Measurements from ENCODE around the gene KCNK1. TPM values are rescaled to one million over a fixed set of nuclear protein-coding genes. Genes with fewer than 3 reads are reported as not detected.

The KCNK1 gene
- total RNA-seq, 4 donors from 2014 or later, result 13.1 to 19.7 (median 17.2) TPM

- no peak overlapping the region for H3K4me3 ChIP-seq (ENCODE audit: low read depth, poor library complexity, severe bottlenecking)
- no peak for TF ChIP-seq CTCF (IDR thresholded peaks at IDR 0.05)
- TF ChIP-seq POLR2A (IDR thresholded peaks at IDR 0.05), result no peak
- intact Hi-C loops (cut with DNase I; ENCODE audit: low total_unique reads), result no loop called here
- DNase-seq (ENCODE audit: low spot score in 2 of 2), result no peak
- 52 to 63% methylated on average over 4 of the region's 4 CpGs for WGBS, 2 donors
Observed at GRCh38 chr1:233570706-233571105, 43.2 kb upstream of the KCNK1 start.

- TF ChIP-seq POLR2A (IDR thresholded peaks at IDR 0.05), result no peak
- no peak for TF ChIP-seq CTCF (IDR thresholded peaks at IDR 0.05)
- H3K4me3 ChIP-seq (ENCODE audit: low read depth, poor library complexity, severe bottlenecking), result no peak overlapping the region
- WGBS, 2 donors, result 88 to 95% methylated on average over 4 of the region's 4 CpGs
- no peak for DNase-seq (ENCODE audit: low spot score in 2 of 2)
- intact Hi-C loops (cut with DNase I; ENCODE audit: low total_unique reads), result no loop called here
Observed at GRCh38 chr1:233572896-233573295, 41.0 kb upstream of the KCNK1 start.

- 67 to 74% methylated on average over 5 of the region's 5 CpGs for WGBS, 2 donors
- DNase-seq (ENCODE audit: low spot score in 2 of 2), result no peak
- no peak overlapping the region for H3K4me3 ChIP-seq (ENCODE audit: low read depth, poor library complexity, severe bottlenecking)
- intact Hi-C loops (cut with DNase I; ENCODE audit: low total_unique reads), result no loop called here
- TF ChIP-seq POLR2A (IDR thresholded peaks at IDR 0.05) (no peak), CTCF (IDR thresholded peaks at IDR 0.05) (no peak)
Observed at GRCh38 chr1:233575450-233575849, 38.5 kb upstream of the KCNK1 start.

GRCh38 chr1:233582439-233582838 lies 31.5 kb upstream of the KCNK1 start:
- TF ChIP-seq POLR2A (IDR thresholded peaks at IDR 0.05) (no peak), CTCF (IDR thresholded peaks at IDR 0.05) (no peak)
- 82% methylated on average over 3 of the region's 3 CpGs for WGBS, 2 donors
- H3K4me3 ChIP-seq (ENCODE audit: low read depth, poor library complexity, severe bottlenecking), result no peak overlapping the region
- intact Hi-C loops (cut with DNase I; ENCODE audit: low total_unique reads), result no loop called here
- no peak for DNase-seq (ENCODE audit: low spot score in 2 of 2)

- 94% methylated on average over 4 of the region's 4 CpGs for WGBS, 2 donors
- no peak for TF ChIP-seq CTCF (IDR thresholded peaks at IDR 0.05)
- TF ChIP-seq POLR2A (IDR thresholded peaks at IDR 0.05), result no peak
- intact Hi-C loops (cut with DNase I; ENCODE audit: low total_unique reads), result no loop called here
- H3K4me3 ChIP-seq (ENCODE audit: low read depth, poor library complexity, severe bottlenecking), result no peak overlapping the region
- DNase-seq (ENCODE audit: low spot score in 2 of 2), result no peak
Observed at GRCh38 chr1:233584376-233584775, 29.5 kb upstream of the KCNK1 start.

GRCh38 chr1:233584931-233585330 lies 29.0 kb upstream of the KCNK1 start:
- H3K4me3 ChIP-seq (ENCODE audit: low read depth, poor library complexity, severe bottlenecking), result no peak overlapping the region
- TF ChIP-seq POLR2A (IDR thresholded peaks at IDR 0.05), result no peak
- TF ChIP-seq CTCF (IDR thresholded peaks at IDR 0.05), result no peak
- intact Hi-C loops (cut with DNase I; ENCODE audit: low total_unique reads), result no loop called here
- no peak for DNase-seq (ENCODE audit: low spot score in 2 of 2)

All from lower leg skin (tissue), 4 donors.